Karpas-422 (cell line): ENCODE measurements around the gene MISFA. TPM values are rescaled to one million over a fixed set of nuclear protein-coding genes. Genes with fewer than 3 reads are reported as not detected.
"Not testable (repeated sequence)": the region's sequence is repeated elsewhere in the genome, so short reads cannot be mapped to it uniquely, and the experiment has no call there.

Experiments
- DNase-seq: peaks from one replicate; pipeline ENCODE4 v3.0.0-alpha.2; 2015
- H2AFZ ChIP-seq: fragments of 200-600 bp; sonication (generic); 2 replicates; pipeline ENCODE4 v1.6.1; 2014; ENCODE audit warnings: antibody characterized with exemption, low read length, mixed read lengths
- H3K27ac ChIP-seq: fragments of 200-600 bp; sonication (generic); 2 replicates; pipeline ENCODE4 v1.5.1; 2014; ENCODE audit warnings: mild to moderate bottlenecking, low read length, moderate library complexity
- H3K27me3 ChIP-seq: fragments of 200-600 bp; sonication (generic); 2 replicates; pipeline ENCODE4 v1.6.1; 2014; ENCODE audit warnings: low read length, mixed read lengths
- H3K36me3 ChIP-seq: fragments of 200-600 bp; sonication (generic); 2 replicates; pipeline ENCODE4 v1.6.1; 2014; ENCODE audit warnings: low read length, mixed read lengths; ENCODE audit not compliant: insufficient read depth
- H3K4me1 ChIP-seq: fragments of 200-600 bp; sonication (generic); 2 replicates; pipeline ENCODE4 v1.6.1; 2014; ENCODE audit warnings: mild to moderate bottlenecking, low read length, mixed read lengths
- H3K4me2 ChIP-seq: fragments of 200-600 bp; sonication (generic); 2 replicates; pipeline ENCODE4 v1.6.1; 2014; ENCODE audit warnings: low read length, low read depth, mild to moderate bottlenecking; ENCODE audit not compliant: poor library complexity, severe bottlenecking
- H3K4me3 ChIP-seq: fragments of 200-600 bp; sonication (generic); 2 replicates; pipeline ENCODE4 v1.5.1; 2014; ENCODE audit warnings: mild to moderate bottlenecking, antibody characterized with exemption, low read length, mixed read lengths
- H3K79me2 ChIP-seq: fragments of 200-600 bp; sonication (generic); 2 replicates; pipeline ENCODE4 v1.6.1; 2014; ENCODE audit warnings: mild to moderate bottlenecking, low read length, mixed read lengths
- H3K9ac ChIP-seq: fragments of 200-600 bp; sonication (generic); 2 replicates; pipeline ENCODE4 v1.6.0; 2014; ENCODE audit warnings: low read length
- H3K9me2 ChIP-seq: fragments of 200-600 bp; sonication (generic), shearing (Covaris generic); replicated peaks from 2 replicates; pipeline ENCODE4 v1.6.0; 2014; ENCODE audit warnings: mild to moderate bottlenecking, low read length, moderate library complexity; ENCODE audit not compliant: insufficient read depth
- H3K9me3 ChIP-seq: fragments of 300-700, 200-600 bp; sonication (generic); 2 replicates; pipeline ENCODE4 v1.6.1; 2014; ENCODE audit warnings: low read length, mixed read lengths
- H4K20me1 ChIP-seq: fragments of 200-600 bp; sonication (generic); 2 replicates; pipeline ENCODE4 v1.6.1; 2014; ENCODE audit warnings: mild to moderate bottlenecking, antibody characterized with exemption, low read length, low read depth; ENCODE audit not compliant: insufficient read depth
- total RNA-seq: library from RNA; depleted of rRNA; stranded (reverse); fragments of >200 nt; shearing (Covaris generic); gene quantifications from 2 replicates; pipeline ENCODE4 v1.2.3, GENCODE V29; 2014; ENCODE audit warnings: low replicate concordance

The MISFA gene
- total RNA-seq, 1 experiment from 2014 or later: 1.2 TPM

DNA sequence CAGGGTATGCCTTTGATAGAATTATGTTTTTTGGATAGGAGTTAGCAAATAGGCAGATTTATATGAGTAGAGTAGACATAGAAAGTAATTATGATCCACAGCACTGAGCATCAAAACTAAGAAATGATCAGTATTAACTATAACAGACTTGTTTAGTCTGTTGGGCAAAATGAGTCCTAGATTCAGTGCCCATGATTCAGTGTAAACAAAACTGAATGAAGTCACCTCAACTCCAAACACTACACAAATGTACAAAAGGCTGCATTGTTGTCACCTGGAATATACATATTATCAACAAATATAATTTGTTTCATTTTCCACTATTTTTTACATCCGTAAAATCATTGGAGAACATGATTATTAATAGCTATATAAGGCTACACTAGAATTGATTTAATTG is 17.8 kb upstream of the MISFA start:
- H3K4me3 ChIP-seq: no peak overlapping the region
- peaks cover 5% of the 10 kb centered on the region for H3K79me2 ChIP-seq
- H3K36me3 ChIP-seq: no peaks in the 10 kb centered on the region
- H3K4me1 ChIP-seq: no peaks in the 10 kb centered on the region
- no peak overlapping the region for H3K27ac ChIP-seq
- no peak overlapping the region for H2AFZ ChIP-seq
- no peaks in the 10 kb centered on the region for H3K9me2 ChIP-seq
- DNase-seq: no peak
- no peaks in the 10 kb centered on the region for H3K27me3 ChIP-seq
- H3K9me3 ChIP-seq: no peaks in the 10 kb centered on the region
- H3K4me2 ChIP-seq: no peak overlapping the region
- no peak overlapping the region for H3K9ac ChIP-seq
- H4K20me1 ChIP-seq: no peaks in the 10 kb centered on the region

DNA sequence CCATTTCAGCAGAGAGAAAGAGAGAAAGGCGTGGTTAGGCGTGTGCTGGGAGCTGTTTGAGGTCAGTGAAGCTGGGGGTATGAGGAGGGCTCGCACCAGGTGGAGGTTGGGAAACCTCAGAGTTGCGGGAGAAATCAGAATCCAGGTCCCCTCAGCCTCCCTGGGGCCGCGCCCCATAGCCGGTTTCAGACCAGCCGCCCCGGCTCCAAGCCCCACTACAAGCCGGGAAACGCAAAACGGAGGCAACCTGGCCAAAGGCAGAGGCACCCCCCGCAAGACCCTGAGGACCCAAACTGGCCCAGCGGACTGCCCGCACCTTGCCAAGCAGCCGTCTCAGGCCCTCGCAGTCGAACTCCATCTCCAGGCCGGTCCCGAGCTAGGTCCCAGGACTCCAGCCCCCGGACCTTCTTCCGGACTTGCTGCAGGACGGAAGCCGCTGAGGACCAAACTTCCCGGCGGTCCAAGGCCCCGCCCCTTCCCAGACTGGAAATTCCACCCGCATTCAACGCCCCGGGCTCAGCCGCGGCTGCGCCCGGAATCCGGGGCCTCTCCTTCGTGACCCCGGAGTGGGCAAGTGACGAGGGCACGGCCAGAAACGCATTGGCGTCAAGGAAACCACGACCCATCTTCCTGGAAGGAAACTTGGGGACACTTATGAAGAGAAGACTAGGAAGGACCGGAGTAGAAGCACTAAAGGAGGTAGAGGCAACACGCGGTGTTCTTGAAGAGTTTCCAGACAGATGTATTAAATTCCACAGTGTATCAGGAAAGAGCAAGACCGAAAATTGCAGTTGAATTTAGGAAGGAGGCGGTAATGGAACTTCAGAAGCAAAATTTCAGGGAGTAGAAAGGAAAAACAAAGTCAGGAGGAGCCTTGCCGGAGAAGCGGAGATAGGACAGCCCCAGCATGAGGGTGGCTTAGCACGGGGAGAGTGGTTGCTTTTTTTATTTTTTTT is 11.0 kb upstream of the MISFA start, which contains the start of gene UEVLD:
Gene UEVLD (minus strand): TSS at position 438 of the 956 bp plus-strand sequence. CDS start 80 bp downstream, at position 358.
- Histone ChIP-seq H3K9me2 (no peaks in the 10 kb centered on the region), H3K9me3 (no peaks in the 10 kb centered on the region), H3K79me2 (peaks cover 27% of the 10 kb centered on the region), H3K4me3 (peak within 1 kb of the TSS; percentile 86), H4K20me1 (no peaks in the 10 kb centered on the region), H3K9ac (peak within 1 kb of the TSS; percentile 77), H3K27ac (peak within 1 kb of the TSS; percentile 6; the same call in 1 of the 2 replicates), H3K27me3 (no peaks in the 10 kb centered on the region), H3K4me2 (peak within 1 kb of the TSS; percentile 89), H3K4me1 (peaks cover 35% of the 10 kb centered on the region), H2AFZ (peak within 1 kb of the TSS; percentile 76), H3K36me3 (no peaks in the 10 kb centered on the region)
- peak; percentile 81 for DNase-seq

DNA sequence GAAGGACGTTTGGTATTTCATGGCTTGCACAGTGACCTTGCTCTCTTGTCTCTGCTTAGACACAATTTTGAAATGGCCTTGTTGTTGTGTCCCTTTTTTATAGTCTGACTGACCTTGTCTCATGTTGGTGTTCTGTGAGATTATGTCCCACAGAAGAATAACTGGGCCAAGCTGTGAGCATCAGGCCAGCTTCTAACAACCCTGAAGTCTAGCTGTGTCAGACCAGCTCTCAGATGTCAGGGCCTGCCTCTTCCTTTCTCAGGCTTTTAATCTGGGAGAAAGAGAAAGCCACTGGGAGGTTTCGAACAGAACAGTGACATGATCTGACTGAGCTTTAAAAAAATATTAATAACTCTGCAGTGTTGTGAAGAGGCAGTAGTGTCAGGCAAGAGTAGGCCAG is 9.0 kb upstream of the MISFA start:
- H3K36me3 ChIP-seq: no peaks in the 10 kb centered on the region
- H4K20me1 ChIP-seq: no peaks in the 10 kb centered on the region
- peaks cover 35% of the 10 kb centered on the region for H3K4me1 ChIP-seq
- peak overlapping the region; percentile 7; the same call in 1 of the 2 replicates for H2AFZ ChIP-seq
- H3K9ac ChIP-seq: peak overlapping the region; percentile 28; the same call in 1 of the 2 replicates
- no peaks in the 10 kb centered on the region for H3K9me2 ChIP-seq
- H3K4me3 ChIP-seq: no peak overlapping the region; the same call in 1 of the 2 replicates
- DNase-seq: no peak
- peak overlapping the region; percentile 23; the same call in 1 of the 2 replicates for H3K27ac ChIP-seq
- H3K79me2 ChIP-seq: peaks cover 27% of the 10 kb centered on the region
- peak overlapping the region; percentile 89 for H3K4me2 ChIP-seq
- no peaks in the 10 kb centered on the region for H3K9me3 ChIP-seq
- no peaks in the 10 kb centered on the region for H3K27me3 ChIP-seq

DNA sequence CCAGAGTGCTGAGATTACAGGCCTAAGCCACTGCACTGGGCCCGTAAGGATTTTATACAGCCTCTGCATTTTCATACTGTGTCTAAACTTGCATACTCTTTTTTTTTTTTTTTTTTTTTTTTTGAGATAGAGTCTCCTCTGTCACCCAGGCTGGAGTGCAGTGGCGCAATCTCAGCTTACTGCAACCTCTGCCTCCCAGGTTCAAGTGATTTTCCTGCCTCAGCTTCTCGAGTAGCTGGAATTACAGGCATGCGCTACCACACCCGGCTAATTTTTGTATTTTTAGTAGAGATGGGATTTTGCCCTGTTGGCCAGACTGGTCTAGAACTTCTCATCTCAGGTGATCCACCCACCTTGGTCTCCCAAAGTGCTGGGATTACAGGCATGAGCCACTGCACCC is 5.5 kb upstream of the MISFA start:
- H3K9me2 ChIP-seq, H3K4me3 ChIP-seq, DNase-seq, H3K36me3 ChIP-seq, H2AFZ ChIP-seq, H3K27me3 ChIP-seq, H3K79me2 ChIP-seq, H3K9ac ChIP-seq, H4K20me1 ChIP-seq, H3K27ac ChIP-seq, H3K4me2 ChIP-seq, H3K9me3 ChIP-seq: not testable (repeated sequence)
- peaks cover 22% of the 10 kb centered on the region for H3K4me1 ChIP-seq

DNA sequence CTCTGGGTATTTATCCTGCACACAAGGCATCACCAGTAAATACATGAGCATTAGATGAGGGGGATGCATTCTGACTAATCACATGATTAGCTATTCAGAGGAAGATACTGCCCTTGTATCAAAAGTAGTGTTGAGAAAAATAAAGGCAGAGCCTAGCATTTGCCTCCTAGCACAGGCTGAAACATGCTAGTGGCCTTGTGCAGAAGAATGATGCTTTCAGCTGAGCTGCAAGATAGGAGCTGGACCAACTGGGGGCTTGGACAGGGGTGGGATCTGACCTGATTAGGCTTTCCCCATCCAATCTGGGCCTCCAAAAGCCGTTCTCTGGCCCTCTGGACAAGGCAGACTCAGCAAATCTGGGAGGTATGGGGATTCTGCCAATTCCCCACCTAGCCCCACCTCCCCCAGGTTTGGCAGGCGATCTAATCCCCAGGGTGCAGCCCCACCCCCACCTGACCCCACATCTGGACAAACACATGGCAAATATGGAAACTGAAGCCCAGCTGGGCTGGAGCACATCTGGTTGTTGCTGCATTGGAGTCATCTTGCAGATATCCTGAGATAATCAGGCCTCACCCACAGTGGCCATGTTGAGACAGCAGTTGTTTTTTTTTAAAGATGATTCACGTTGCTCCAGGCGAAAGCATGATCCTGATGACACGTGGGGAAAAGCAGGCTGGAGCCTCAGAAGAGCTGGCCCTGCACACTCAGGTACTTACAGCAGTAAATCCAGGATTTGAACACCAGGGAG is 4.4 kb upstream of the MISFA start:
- Histone ChIP-seq H3K27me3 (no peaks in the 10 kb centered on the region), H3K9me2 (no peaks in the 10 kb centered on the region), H3K9ac (no peak overlapping the region), H2AFZ (no peak overlapping the region), H3K36me3 (no peaks in the 10 kb centered on the region), H4K20me1 (no peaks in the 10 kb centered on the region), H3K27ac (no peak overlapping the region), H3K4me2 (no peak overlapping the region), H3K4me3 (no peak overlapping the region), H3K4me1 (peaks cover 12% of the 10 kb centered on the region), H3K79me2 (0 out of 2 replicates have a peak, but pooled peaks cover 3% of the 10 kb centered on the region), H3K9me3 (no peaks in the 10 kb centered on the region)
- no peak for DNase-seq

DNA sequence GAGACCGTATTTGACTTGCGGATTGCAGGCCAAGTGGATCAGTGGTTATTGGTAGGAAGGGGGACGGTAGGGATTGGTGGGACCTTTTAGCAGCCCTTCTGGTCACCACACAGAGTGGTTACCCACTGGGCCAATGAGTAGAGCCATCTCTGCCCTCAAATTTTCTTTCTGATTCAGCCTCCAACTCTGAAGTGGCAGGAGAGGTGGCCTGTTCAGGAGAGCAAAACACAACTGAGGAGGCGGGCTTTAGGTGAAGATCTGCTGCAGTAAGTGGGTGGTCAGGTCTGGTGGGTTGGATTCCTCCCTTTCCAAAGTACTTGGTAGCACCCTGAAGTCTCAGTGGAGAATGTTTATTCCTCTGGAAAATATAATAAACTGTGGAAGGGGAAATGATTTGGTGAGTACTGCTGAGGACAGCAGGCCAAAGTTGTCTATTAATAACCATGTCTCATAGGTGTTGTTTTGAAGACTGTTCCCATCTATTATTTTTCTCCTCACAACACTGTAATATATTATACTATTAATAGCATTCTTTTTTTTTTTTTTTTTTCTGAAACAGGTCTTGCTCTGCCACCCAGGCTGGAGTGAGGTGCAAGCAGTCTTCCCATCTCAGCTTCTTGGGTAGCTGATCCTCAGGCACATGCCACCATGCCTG is 1.5 kb downstream of the MISFA start:
- H3K36me3 ChIP-seq: no peaks in the 10 kb centered on the region
- no peaks in the 10 kb centered on the region for H3K9me2 ChIP-seq
- H3K79me2 ChIP-seq: no peaks in the 10 kb centered on the region
- no peaks in the 10 kb centered on the region for H3K9me3 ChIP-seq
- H3K27me3 ChIP-seq: no peaks in the 10 kb centered on the region
- no peaks in the 10 kb centered on the region for H3K4me1 ChIP-seq
- H3K4me2 ChIP-seq: no peak overlapping the region
- H3K27ac ChIP-seq: no peak overlapping the region
- no peak overlapping the region for H2AFZ ChIP-seq
- no peak for DNase-seq
- no peak overlapping the region for H3K4me3 ChIP-seq
- H4K20me1 ChIP-seq: no peaks in the 10 kb centered on the region
- no peak overlapping the region for H3K9ac ChIP-seq

DNA sequence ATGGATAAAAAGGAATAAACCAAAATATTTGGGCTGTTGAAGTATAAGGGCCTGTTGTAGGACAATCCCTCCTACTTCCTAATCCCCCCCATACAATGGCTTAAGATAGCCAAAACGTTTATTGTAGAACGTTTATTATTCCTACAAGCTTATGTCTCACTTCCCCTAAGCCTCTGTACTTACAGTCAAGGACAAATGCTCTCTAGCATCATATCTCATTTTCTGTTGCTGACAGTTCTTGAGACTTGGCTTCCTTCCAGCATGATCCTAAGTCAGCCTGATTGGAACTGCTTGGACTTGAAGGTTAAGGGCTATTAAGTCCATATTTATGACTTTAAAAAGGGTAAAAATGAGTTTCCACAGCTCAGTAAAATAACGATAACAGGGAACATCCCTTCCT is 8.8 kb downstream of the MISFA start:
- Histone ChIP-seq H3K4me1 (no peaks in the 10 kb centered on the region), H3K27ac (no peak overlapping the region), H3K9me2 (no peaks in the 10 kb centered on the region), H3K36me3 (peaks cover 18% of the 10 kb centered on the region; the same call in 1 of the 2 replicates), H4K20me1 (no peaks in the 10 kb centered on the region), H3K4me2 (no peak overlapping the region), H3K79me2 (no peaks in the 10 kb centered on the region; the same call in 1 of the 2 replicates), H2AFZ (no peak overlapping the region), H3K4me3 (no peak overlapping the region), H3K9me3 (no peaks in the 10 kb centered on the region), H3K9ac (no peak overlapping the region), H3K27me3 (no peaks in the 10 kb centered on the region)
- no peak for DNase-seq
